Breast epithelium (tissue), 3 donors: ENCODE measurements around the gene FBXO22.

ENCODE experiments used
- POLR2AphosphoS5 ChIP-seq, 3 donors: sonication (generic); formaldehyde crosslinking; IDR thresholded peaks; one replicate each; pipeline ENCODE4 v1.6.1; 2017; ENCODE audit warnings: antibody characterized with exemption in 3 of 3
- TF ChIP-seq, protein P1 (sequence below), 3 donors: fragments of 450-650 bp; IDR thresholded peaks; one replicate each; pipeline ENCODE4 v1.5.1; 2016 to 2017; ENCODE audit warnings: antibody characterized with exemption in 3 of 3, mild to moderate bottlenecking in 3 of 3, moderate library complexity in 3 of 3

DNA sequence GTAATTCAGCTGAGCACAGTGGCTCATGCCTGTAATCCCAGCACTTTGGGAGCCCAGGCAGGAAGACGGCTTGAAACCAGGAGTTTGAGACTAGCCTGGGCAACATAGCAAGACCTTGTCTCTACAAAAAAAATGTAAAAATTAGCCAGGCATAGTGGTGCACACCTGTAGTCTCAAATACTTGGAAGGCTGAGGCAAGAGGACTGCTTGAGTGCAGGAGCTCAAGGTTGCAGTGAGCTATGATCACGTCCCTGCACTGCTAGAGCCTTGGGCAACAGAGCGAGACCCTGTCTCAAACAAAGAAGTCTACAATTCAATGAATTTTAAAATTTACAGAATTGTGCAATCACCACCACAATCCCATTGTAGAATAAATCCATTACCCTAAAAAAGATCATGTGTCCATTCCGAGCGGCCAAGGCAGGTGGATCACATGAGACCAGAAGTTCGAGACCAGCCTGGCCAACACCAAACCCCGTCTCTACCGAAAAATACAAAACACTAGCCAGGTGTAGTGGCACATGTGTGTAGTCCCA, 45.2 kb downstream of the FBXO22 start:
- TF ChIP-seq POLR2AphosphoS5 (IDR thresholded peaks at IDR 0.05): no peak
- TF ChIP-seq, protein P1, sequence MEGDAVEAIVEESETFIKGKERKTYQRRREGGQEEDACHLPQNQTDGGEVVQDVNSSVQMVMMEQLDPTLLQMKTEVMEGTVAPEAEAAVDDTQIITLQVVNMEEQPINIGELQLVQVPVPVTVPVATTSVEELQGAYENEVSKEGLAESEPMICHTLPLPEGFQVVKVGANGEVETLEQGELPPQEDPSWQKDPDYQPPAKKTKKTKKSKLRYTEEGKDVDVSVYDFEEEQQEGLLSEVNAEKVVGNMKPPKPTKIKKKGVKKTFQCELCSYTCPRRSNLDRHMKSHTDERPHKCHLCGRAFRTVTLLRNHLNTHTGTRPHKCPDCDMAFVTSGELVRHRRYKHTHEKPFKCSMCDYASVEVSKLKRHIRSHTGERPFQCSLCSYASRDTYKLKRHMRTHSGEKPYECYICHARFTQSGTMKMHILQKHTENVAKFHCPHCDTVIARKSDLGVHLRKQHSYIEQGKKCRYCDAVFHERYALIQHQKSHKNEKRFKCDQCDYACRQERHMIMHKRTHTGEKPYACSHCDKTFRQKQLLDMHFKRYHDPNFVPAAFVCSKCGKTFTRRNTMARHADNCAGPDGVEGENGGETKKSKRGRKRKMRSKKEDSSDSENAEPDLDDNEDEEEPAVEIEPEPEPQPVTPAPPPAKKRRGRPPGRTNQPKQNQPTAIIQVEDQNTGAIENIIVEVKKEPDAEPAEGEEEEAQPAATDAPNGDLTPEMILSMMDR (IDR thresholded peaks at IDR 0.05): no peak
